Fibroblast of lung (primary cell): ENCODE measurements around the gene PLXNA4. TPM values are rescaled to one million over a fixed set of nuclear protein-coding genes. Genes with fewer than 3 reads are reported as not detected.

Experiments used
- DNase-seq, 2 donors: peaks; one replicate each; pipeline versions ENCODE4 v3.0.0 to v3.0.0-alpha.2; 2010; ENCODE audit warnings: low read depth in 2 of 2
- H2AFZ ChIP-seq: 2 replicates; pipeline ENCODE4 v1.5.1; 2012; ENCODE audit warnings: low read length, control low read depth, inconsistent platforms
- H3K27ac ChIP-seq: 2 replicates; pipeline ENCODE4 v1.5.1; 2011; ENCODE audit warnings: low read length, control low read depth; ENCODE audit not compliant: insufficient read depth
- H3K27me3 ChIP-seq: 2 replicates; pipeline ENCODE4 v1.5.1; 2011; ENCODE audit warnings: mild to moderate bottlenecking, low read length; ENCODE audit not compliant: control insufficient read depth, insufficient read depth
- H3K36me3 ChIP-seq: 2 replicates; pipeline ENCODE4 v1.5.1; 2011; ENCODE audit warnings: low read length; ENCODE audit not compliant: control insufficient read depth, insufficient read depth
- H3K4me1 ChIP-seq: 2 replicates; pipeline ENCODE4 v1.5.1; 2011; ENCODE audit warnings: low read length; ENCODE audit not compliant: control insufficient read depth, insufficient read depth; ENCODE audit errors: extremely low read depth
- H3K4me2 ChIP-seq: 2 replicates; pipeline ENCODE4 v1.5.1; 2011; ENCODE audit warnings: low read length, control low read depth; ENCODE audit not compliant: insufficient read depth; ENCODE audit errors: extremely low read depth
- H3K4me3 ChIP-seq, 4 experiments: fragments of 200-600 bp in 1 of 4; sonication (generic) in 1 of 4; replicated peaks in 1 of 4; 2 replicates each; pipeline ENCODE4 v1.5.1; 2011 to 2016; ENCODE audit warnings: low read length in 4 of 4, low read depth in 3 of 4, mild to moderate bottlenecking in 3 of 4, control low read depth in 2 of 4, inconsistent platforms in 1 of 4, mixed read lengths in 1 of 4; ENCODE audit not compliant: insufficient read depth in 1 of 4; ENCODE audit errors: control extremely low read depth in 1 of 4
- H3K79me2 ChIP-seq: 2 replicates; pipeline ENCODE4 v1.5.1; 2012; ENCODE audit warnings: mild to moderate bottlenecking, low read length, inconsistent platforms; ENCODE audit not compliant: control insufficient read depth, insufficient read depth
- H3K9ac ChIP-seq: 2 replicates; pipeline ENCODE4 v1.5.1; 2011; ENCODE audit warnings: mild to moderate bottlenecking, low read length, control low read depth; ENCODE audit not compliant: insufficient read depth
- H3K9me3 ChIP-seq: 2 replicates; pipeline ENCODE4 v1.5.1; 2012; ENCODE audit warnings: low read depth, low read length; ENCODE audit not compliant: control insufficient read depth, insufficient read depth
- H4K20me1 ChIP-seq: 2 replicates; pipeline ENCODE4 v1.5.1; 2011; ENCODE audit warnings: low read length; ENCODE audit not compliant: control insufficient read depth, insufficient read depth; ENCODE audit errors: extremely low read depth
- CTCF ChIP-seq, 2 donors: IDR thresholded peaks in 1 of 2; conservative IDR thresholded peaks in 1 of 2; 1 replicate in 1 of 2; 2 replicates in 1 of 2; pipeline ENCODE4 v1.5.1; 2011 to 2012; ENCODE audit warnings: low read length in 2 of 2, control low read depth in 1 of 2, inconsistent platforms in 1 of 2, low read depth in 1 of 2, mild to moderate bottlenecking in 1 of 2
- EZH2 ChIP-seq: IDR thresholded peaks from 2 replicates; pipeline ENCODE4 v1.5.1; 2012; ENCODE audit warnings: low read length, control low read depth, mild to moderate bottlenecking; ENCODE audit errors: missing control alignments
- polyA plus RNA-seq, 2 donors: library from polyadenylated mRNA; depleted of rRNA in 1 of 2; stranded (reverse) in 1 of 2; unstranded in 1 of 2; fragments of >200 nt; gene quantifications; 2 replicates each; pipeline ENCODE4 v1.2.1, GENCODE V29; 2011 to 2012; ENCODE audit warnings: missing spikeins in 1 of 2
- total RNA-seq: library from RNA; depleted of rRNA; stranded (reverse); fragments of >200 nt; gene quantifications from 2 replicates; pipeline ENCODE4 v1.2.1, GENCODE V29; 2014

Gene PLXNA4
- total and polyA plus RNA-seq, 2 donors (not counting 1 experiment from before 2014, with no cell fraction given): 1.2 to 1.5 TPM

- Histone ChIP-seq H3K36me3 (no peaks in the 10 kb centered on the region), H3K9me3 (no peaks in the 10 kb centered on the region), H3K4me2 (no peak overlapping the region), H4K20me1 (no peaks in the 10 kb centered on the region), H3K4me3 (no peak overlapping the region), H3K4me1 (peaks cover 12% of the 10 kb centered on the region), H3K27me3 (no peaks in the 10 kb centered on the region), H2AFZ (no peak overlapping the region), H3K79me2 (no peaks in the 10 kb centered on the region), H3K9ac (no peak overlapping the region), H3K27ac (no peak overlapping the region)
- TF ChIP-seq EZH2 (no peak), CTCF (conservative IDR thresholded peaks at IDR 0.05 in 1 of 2, IDR thresholded peaks at IDR 0.05 in 1 of 2; ENCODE audit: low read depth in 1 of 2, low read length in 2 of 2) (no peak)
- DNase-seq: no peak
Measured at GRCh38 chr7:132425942-132426341, 150.3 kb downstream of the PLXNA4 start.

GRCh38 chr7:132424821-132425724 lies 151.2 kb downstream of the PLXNA4 start:
- no peak overlapping the region for H3K4me2 ChIP-seq
- H3K36me3 ChIP-seq: no peaks in the 10 kb centered on the region
- no peaks in the 10 kb centered on the region for H3K27me3 ChIP-seq
- no peaks in the 10 kb centered on the region for H3K9me3 ChIP-seq
- H3K4me3 ChIP-seq: no peak overlapping the region
- no peak overlapping the region for H3K27ac ChIP-seq
- H4K20me1 ChIP-seq: no peaks in the 10 kb centered on the region
- H3K4me1 ChIP-seq: peaks cover 12% of the 10 kb centered on the region
- no peaks in the 10 kb centered on the region for H3K79me2 ChIP-seq
- no peak for DNase-seq
- no peak for TF ChIP-seq CTCF (conservative IDR thresholded peaks at IDR 0.05 in 1 of 2, IDR thresholded peaks at IDR 0.05 in 1 of 2; ENCODE audit: low read depth in 1 of 2, low read length in 2 of 2)
- no peak for TF ChIP-seq EZH2
- H3K9ac ChIP-seq: no peak overlapping the region
- no peak overlapping the region for H2AFZ ChIP-seq

GRCh38 chr7:132424277-132424676 lies 152.0 kb downstream of the PLXNA4 start:
- DNase-seq: no peak
- Histone ChIP-seq H3K4me3 (no peak overlapping the region), H2AFZ (no peak overlapping the region), H4K20me1 (no peaks in the 10 kb centered on the region), H3K9ac (no peak overlapping the region), H3K4me2 (no peak overlapping the region), H3K9me3 (no peaks in the 10 kb centered on the region), H3K27me3 (no peaks in the 10 kb centered on the region), H3K4me1 (peaks cover 11% of the 10 kb centered on the region), H3K36me3 (no peaks in the 10 kb centered on the region), H3K79me2 (no peaks in the 10 kb centered on the region), H3K27ac (no peak overlapping the region)
- no peak for TF ChIP-seq EZH2
- no peak for TF ChIP-seq CTCF (conservative IDR thresholded peaks at IDR 0.05 in 1 of 2, IDR thresholded peaks at IDR 0.05 in 1 of 2; ENCODE audit: low read depth in 1 of 2, low read length in 2 of 2)
